NB4 (cell line): ENCODE measurements around the gene DYNC1LI1.
A peak's percentile ranks its signal among the peaks of the same experiment; 100 is the strongest.
"Not testable (repeated sequence)": the region's sequence is repeated elsewhere in the genome, so short reads cannot be mapped to it uniquely, and the experiment has no call there.

ENCODE experiments used
- DNase-seq: peaks from one replicate; pipeline ENCODE4 v3.0.0; 2010; ENCODE audit warnings: low read depth
- H3K4me3 ChIP-seq: one replicate; pipeline ENCODE4 v1.5.1; 2011; ENCODE audit warnings: mild to moderate bottlenecking, low read depth, low read length, moderate library complexity
- MAX ChIP-seq: IDR thresholded peaks from 2 replicates; pipeline ENCODE4 v1.6.1; 2011; ENCODE audit warnings: low read depth, low read length
- MYC ChIP-seq: IDR thresholded peaks from 2 replicates; pipeline ENCODE4 v1.6.1; 2011; ENCODE audit warnings: low read depth, low read length
- POLR2A ChIP-seq: IDR thresholded peaks from 2 replicates; pipeline ENCODE4 v1.6.1; 2011; ENCODE audit warnings: mild to moderate bottlenecking; ENCODE audit not compliant: insufficient read length; ENCODE audit errors: extremely low read depth
- TF ChIP-seq, protein P1 (sequence below): IDR thresholded peaks from one replicate; pipeline ENCODE4 v1.5.1; 2012; ENCODE audit warnings: low read depth, low read length

DYNC1LI1 gene

GRCh38 chr3:32522682-32523081, 48.0 kb downstream of the DYNC1LI1 start:
- H3K4me3 ChIP-seq: no peak overlapping the region
- TF ChIP-seq MYC (no peak), MAX (no peak), POLR2A (no peak)
- TF ChIP-seq, protein P1, sequence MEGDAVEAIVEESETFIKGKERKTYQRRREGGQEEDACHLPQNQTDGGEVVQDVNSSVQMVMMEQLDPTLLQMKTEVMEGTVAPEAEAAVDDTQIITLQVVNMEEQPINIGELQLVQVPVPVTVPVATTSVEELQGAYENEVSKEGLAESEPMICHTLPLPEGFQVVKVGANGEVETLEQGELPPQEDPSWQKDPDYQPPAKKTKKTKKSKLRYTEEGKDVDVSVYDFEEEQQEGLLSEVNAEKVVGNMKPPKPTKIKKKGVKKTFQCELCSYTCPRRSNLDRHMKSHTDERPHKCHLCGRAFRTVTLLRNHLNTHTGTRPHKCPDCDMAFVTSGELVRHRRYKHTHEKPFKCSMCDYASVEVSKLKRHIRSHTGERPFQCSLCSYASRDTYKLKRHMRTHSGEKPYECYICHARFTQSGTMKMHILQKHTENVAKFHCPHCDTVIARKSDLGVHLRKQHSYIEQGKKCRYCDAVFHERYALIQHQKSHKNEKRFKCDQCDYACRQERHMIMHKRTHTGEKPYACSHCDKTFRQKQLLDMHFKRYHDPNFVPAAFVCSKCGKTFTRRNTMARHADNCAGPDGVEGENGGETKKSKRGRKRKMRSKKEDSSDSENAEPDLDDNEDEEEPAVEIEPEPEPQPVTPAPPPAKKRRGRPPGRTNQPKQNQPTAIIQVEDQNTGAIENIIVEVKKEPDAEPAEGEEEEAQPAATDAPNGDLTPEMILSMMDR: no peak
- no peak for DNase-seq

GRCh38 chr3:32518921-32519320, 51.7 kb downstream of the DYNC1LI1 start:
- H3K4me3 ChIP-seq, DNase-seq: not testable (repeated sequence)

- not testable (repeated sequence) for DNase-seq, H3K4me3 ChIP-seq
These were observed 53.9 kb downstream of the DYNC1LI1 start for GRCh38 chr3:32516751-32517150.

DNA sequence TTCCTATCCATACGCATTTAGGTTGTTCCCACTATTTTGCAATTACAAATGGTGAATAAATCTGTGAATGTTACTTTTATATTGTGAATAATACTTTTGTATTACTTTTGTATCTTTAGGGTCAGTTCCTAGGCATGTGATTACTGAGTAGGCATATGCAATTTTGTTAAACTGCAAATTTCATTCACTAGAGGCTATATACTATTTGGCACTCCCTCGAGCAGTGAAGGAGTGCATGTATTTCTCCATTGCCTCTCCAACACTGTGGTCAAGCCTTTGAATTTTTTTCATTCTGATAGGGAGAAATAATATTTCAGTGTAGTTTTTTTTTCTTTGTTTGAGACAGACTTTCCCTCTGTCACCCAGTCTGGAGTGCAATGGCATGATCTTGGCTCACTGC, 59.7 kb downstream of the DYNC1LI1 start:
- no peak overlapping the region for H3K4me3 ChIP-seq
- no peak for DNase-seq
- TF ChIP-seq POLR2A: no peak
- TF ChIP-seq, protein P1: no peak
- TF ChIP-seq MAX: no peak
- TF ChIP-seq MYC: no peak

DNA sequence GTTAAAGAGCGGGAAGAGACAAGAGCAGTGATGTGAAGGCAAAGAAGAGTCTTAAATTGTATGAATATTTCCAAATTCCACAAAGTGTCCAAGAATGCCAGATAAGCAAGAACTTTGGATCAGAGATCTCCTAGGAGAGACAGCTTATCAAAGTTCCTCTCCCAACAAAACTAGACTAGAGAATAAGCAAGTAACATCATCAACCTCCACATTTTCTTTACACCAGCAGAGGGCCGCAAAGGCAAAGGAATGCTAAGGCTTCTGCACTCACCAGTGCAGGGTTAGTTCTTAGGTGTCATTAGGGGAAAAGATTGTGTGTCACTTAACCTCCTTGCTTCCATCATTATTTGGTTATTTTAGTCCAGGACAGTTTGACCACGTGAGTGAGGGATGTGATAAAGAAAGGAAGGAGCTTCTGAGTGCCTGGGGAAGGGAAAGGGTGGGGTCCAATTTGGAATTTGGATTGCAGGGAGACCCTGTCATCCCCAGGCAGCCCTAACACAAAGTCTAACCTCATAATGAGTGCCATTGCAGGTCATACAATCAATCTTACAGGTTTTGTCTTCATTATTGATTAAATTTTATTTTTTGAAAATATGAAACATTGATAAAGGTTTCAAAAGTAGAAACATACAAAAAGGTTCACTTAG, 60.5 kb downstream of the DYNC1LI1 start:
- DNase-seq: peak; percentile 76
- TF ChIP-seq MAX: no peak
- TF ChIP-seq, protein P1: peak; percentile 71
- TF ChIP-seq POLR2A: no peak
- no peak for TF ChIP-seq MYC
- H3K4me3 ChIP-seq: no peak overlapping the region

- DNase-seq: peak; percentile 28
- no peak overlapping the region for H3K4me3 ChIP-seq
- TF ChIP-seq MYC: no peak
- no peak for TF ChIP-seq POLR2A
- TF ChIP-seq, protein P1: no peak
- no peak for TF ChIP-seq MAX
These were observed 61.9 kb downstream of the DYNC1LI1 start for GRCh38 chr3:32508711-32509110.

GRCh38 chr3:32506466-32506865, 64.2 kb downstream of the DYNC1LI1 start:
- H3K4me3 ChIP-seq: no peak overlapping the region
- DNase-seq: no peak
- TF ChIP-seq, protein P1: no peak
